GM10266 (cell line): Measurements from ENCODE around the gene NOX3.

Experiments
- DNase-seq: peaks from one replicate; pipeline ENCODE4 v3.0.0; 2012; ENCODE audit errors: extremely low spot score
- CTCF ChIP-seq: IDR thresholded peaks from 2 replicates; pipeline ENCODE4 v1.5.1; 2012; ENCODE audit warnings: mild to moderate bottlenecking, low read depth; ENCODE audit not compliant: control insufficient read depth, insufficient read depth; ENCODE audit errors: missing control alignments

Gene NOX3

GRCh38 chr6:155349129-155349528, 106.5 kb downstream of the NOX3 start:
- no peak for DNase-seq
- no peak for TF ChIP-seq CTCF

GRCh38 chr6:155347800-155348199, 107.8 kb downstream of the NOX3 start:
- no peak for DNase-seq
- no peak for TF ChIP-seq CTCF

- DNase-seq, result no peak
- no peak for TF ChIP-seq CTCF
These were observed 108.7 kb downstream of the NOX3 start for GRCh38 chr6:155346957-155347356.
